ENCODE measurements around the gene KDM2B.

DNA sequence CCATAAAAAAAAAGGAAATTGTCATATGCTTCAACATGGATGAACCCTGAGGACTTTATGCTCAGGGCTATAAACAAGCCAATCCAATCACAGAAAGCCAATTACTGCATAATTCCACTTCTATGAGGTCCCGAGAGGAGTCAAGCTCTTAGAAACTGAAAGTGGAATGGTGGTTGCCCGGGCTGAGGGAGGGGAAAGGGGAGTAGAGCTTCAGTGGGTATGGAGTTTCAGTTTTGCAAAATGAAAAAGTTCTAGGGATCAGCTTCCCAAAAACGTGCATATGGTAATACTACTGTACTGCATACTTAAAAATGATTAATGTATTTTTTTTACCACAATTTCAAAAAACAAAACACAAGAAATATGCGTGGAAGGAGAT lies 128.9 kb downstream of the KDM2B start:
- TF ChIP-seq CTCF (conservative IDR thresholded peaks at IDR 0.05; ENCODE audit: low read depth, low read length) (no peak), EZH2 (IDR thresholded peaks at IDR 0.05; ENCODE audit: borderline replicate concordance, low read depth, low read length, poor library complexity, severe bottlenecking) (no peak)
